ENCODE data around the gene FBXO24. TPM values are rescaled to one million over a fixed set of nuclear protein-coding genes. Genes with fewer than 3 reads are reported as not detected.

FBXO24 gene
- total and polyA plus RNA-seq, 2 of the 4 experiments (the other 2 are of a cell fraction) = 0.43 to 0.54 TPM

DNA sequence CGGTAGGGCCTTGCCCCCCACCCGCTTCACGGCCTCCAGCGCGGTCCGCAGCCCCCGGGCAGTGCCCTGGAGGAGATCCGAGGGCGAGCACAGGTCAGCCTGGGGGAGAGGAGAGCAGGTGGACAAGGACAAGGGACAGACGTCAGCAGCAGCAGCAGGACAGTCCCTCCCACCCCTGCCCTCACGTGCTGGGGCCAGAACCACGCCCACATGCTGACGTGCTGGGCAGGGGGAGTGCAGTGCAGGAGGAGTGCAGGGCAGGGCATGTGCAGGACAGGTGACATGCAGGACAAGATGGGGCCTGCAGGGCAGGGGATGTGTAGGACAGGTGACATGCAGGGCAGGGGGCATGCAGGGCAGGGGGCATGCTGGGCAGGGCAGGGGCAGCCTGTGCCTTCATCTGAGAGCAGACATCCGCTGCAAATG lies 10.9 kb upstream of the FBXO24 start:
- intact Hi-C loops (cut with micrococcal nuclease) = no loop called here
- ATAC-seq (ENCODE audit: low read depth) (no peak), DNase-seq (no peak)
- Histone ChIP-seq H3K56ac (ENCODE audit: extremely low read depth, insufficient read depth, low read length) (no peak overlapping the region), H4K8ac (ENCODE audit: low read depth in 2 of 2, low read length in 2 of 2) (no peak overlapping the region), H4K20me1 (ENCODE audit: insufficient read depth, low read length) (0 out of 2 replicates have a peak, but pooled peaks cover 1% of the 10 kb centered on the region), H3K4me1 (ENCODE audit: control insufficient read depth, insufficient read depth, low read length) (peaks cover under 1% of the 10 kb centered on the region; the same call in 1 of the 2 replicates), H3K9ac (ENCODE audit: low read depth, low read length) (no peak overlapping the region), H2AK5ac (ENCODE audit: low read depth, low read length) (no peak overlapping the region), H2BK120ac (ENCODE audit: low read depth, low read length) (no peak overlapping the region), H3K36me3 (ENCODE audit: control insufficient read depth, insufficient read depth, low read length) (peaks cover 54% of the 10 kb centered on the region), H2BK20ac (ENCODE audit: low read depth, low read length) (no peak overlapping the region), H3K23ac (ENCODE audit: low read depth, low read length) (no peak overlapping the region), H4K5ac (ENCODE audit: low read depth, low read length) (no peak overlapping the region), H3K9me3 (ENCODE audit: control insufficient read depth, insufficient read depth, low read length) (no peaks in the 10 kb centered on the region), H2BK15ac (ENCODE audit: low read depth, low read length) (no peak overlapping the region), H3K18ac (ENCODE audit: low read depth, low read length) (no peak overlapping the region), H3K79me1 (ENCODE audit: low read depth in 1 of 2, low read length in 2 of 2) (peaks cover under 1 to 16% of the 10 kb centered on the region in 2 experiments; a peak in 3 of 4 replicates), H3K14ac (replicated peaks; ENCODE audit: low read depth, low read length) (no peak overlapping the region), H3K9me1 (ENCODE audit: insufficient read depth, low read length) (no peaks in the 10 kb centered on the region), H2AFZ (replicated peaks; ENCODE audit: low read length, poor library complexity) (no peak overlapping the region), H3K27ac (ENCODE audit: insufficient read depth, low read length) (no peak overlapping the region), H3K4me3 (ENCODE audit: insufficient read depth, low read depth, low read length) (no peak overlapping the region), H2BK5ac (ENCODE audit: low read depth, low read length, poor library complexity, severe bottlenecking) (no peak overlapping the region), H3K4ac (ENCODE audit: low read depth, low read length) (no peak overlapping the region), H4K91ac (ENCODE audit: insufficient read depth, low read depth, low read length) (no peak overlapping the region), H2AK9ac (replicated peaks; ENCODE audit: low read depth, low read length, poor library complexity) (no peak overlapping the region), H3K4me2 (ENCODE audit: low read depth, low read length) (no peak overlapping the region), H3K27me3 (ENCODE audit: control insufficient read depth, insufficient read depth, low read length) (peaks cover 2% of the 10 kb centered on the region; the same call in 1 of the 2 replicates)
- CTCF ChIA-PET = no interaction called here
- in situ Hi-C loops (cut with MboI; ENCODE audit: low sequenced_read_pairs) = loop anchor here (25.0 kb wide), 1 partner anchor 287 kb away; the partner anchor contains the start of genes SLC12A9 and TRIP6
- dilution Hi-C loops (cut with HindIII; ENCODE audit: low sequenced_read_pairs, unreplicated experiment) = no loop called here
- TF ChIP-seq BHLHE40 (IDR thresholded peaks at IDR 0.05; ENCODE audit: low read depth, low read length) (no peak), SMC3 (IDR thresholded peaks at IDR 0.05; ENCODE audit: low read depth, low read length) (no peak), MXI1 (IDR thresholded peaks at IDR 0.05; ENCODE audit: borderline replicate concordance, low read depth, low read length) (no peak), NFE2L2 (IDR thresholded peaks at IDR 0.05; ENCODE audit: low read depth, low read length) (no peak), CHD1 (IDR thresholded peaks at IDR 0.05; ENCODE audit: low read depth, low read length) (no peak), MAZ (IDR thresholded peaks at IDR 0.05; ENCODE audit: borderline replicate concordance, low read depth, low read length) (no peak), RAD21 (IDR thresholded peaks at IDR 0.05; ENCODE audit: low read length) (no peak), FOS (IDR thresholded peaks at IDR 0.05; ENCODE audit: low read depth, low read length) (no peak), CEBPB (IDR thresholded peaks at IDR 0.05; ENCODE audit: low read depth, low read length) (no peak), RCOR1 (IDR thresholded peaks at IDR 0.05; ENCODE audit: insufficient replicate concordance, low read length) (no peak)
- TF ChIP-seq, protein P1, sequence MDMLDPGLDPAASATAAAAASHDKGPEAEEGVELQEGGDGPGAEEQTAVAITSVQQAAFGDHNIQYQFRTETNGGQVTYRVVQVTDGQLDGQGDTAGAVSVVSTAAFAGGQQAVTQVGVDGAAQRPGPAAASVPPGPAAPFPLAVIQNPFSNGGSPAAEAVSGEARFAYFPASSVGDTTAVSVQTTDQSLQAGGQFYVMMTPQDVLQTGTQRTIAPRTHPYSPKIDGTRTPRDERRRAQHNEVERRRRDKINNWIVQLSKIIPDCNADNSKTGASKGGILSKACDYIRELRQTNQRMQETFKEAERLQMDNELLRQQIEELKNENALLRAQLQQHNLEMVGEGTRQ (IDR thresholded peaks at IDR 0.05; ENCODE audit: low read depth, low read length) = no peak
- no TSS peak for BruUV-seq (replicated peaks)
- POLR2A ChIA-PET (ENCODE audit: unreplicated experiment) = no interaction called here
- whole genome bisulfite sequencing, 2 experiments (ENCODE audit: extremely low coverage in 2 of 2, insufficient read length in 1 of 2) = 79% methylated on average over 3 of the region's 14 CpGs; no CpG with 5 or more reads in 1 of the 2 experiments

Data from IMR-90 (cell line).